ENCODE measurements around the gene ITPKC.

Gene ITPKC

DNA sequence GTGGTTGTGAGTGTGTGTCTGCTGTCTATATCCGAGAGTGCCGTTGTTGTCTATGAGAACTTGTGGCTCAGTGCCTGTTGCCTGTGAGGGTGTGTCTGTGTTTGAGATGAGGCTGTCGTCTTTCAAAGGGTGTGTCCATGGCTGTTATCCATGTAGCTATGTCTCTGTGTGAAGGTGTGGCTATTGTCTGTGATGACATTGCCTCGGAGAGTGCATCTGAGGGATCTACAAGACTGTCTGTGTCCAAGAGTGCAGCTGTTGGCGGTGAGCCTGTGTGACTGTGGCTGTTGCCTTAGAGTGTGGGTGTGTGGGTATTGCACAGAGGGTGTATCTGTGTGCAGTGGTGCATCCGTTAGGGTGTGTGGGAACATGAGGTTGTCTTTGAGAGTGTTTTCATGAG lies 31.3 kb upstream of the ITPKC start:
- ATAC-seq: no peak
- TF ChIP-seq ZNF70 (CRISPR knock-in tag; IDR thresholded peaks at IDR 0.05) (no peak), TOX (CRISPR knock-in tag; IDR thresholded peaks at IDR 0.05; ENCODE audit: borderline replicate concordance) (no peak), ISL1 (CRISPR knock-in tag; IDR thresholded peaks at IDR 0.05) (no peak)

DNA sequence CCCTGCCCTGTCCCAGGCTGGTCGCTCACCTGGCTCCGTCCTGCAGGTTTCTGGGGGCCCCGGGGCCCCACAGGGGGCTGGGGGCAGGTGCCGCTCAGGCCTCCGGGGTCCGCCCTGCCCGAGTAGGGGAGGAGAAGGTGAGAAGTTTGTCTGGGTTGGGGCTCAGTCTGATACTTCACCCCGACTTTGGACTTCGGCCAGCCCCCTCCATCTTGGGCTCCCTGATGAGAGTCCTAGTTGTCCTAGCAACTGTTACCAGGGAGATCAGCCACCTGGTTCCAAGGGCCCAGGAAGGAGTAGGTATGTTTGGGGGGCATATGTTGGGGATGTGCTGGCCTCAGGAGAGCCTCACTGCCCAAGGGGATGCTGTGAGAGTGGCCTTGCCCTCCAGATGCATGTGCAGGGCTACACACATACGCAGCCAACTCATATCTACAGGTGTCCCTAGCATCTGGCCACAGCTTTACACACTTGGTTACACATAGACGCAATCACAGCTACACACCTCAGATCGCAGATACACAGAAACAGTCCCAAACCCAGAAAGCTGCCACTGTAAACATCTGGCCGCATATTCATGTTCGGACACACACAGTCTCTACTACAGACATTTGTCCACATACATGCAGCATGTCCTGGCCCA lies 29.9 kb upstream of the ITPKC start:
- no peak for ATAC-seq
- TF ChIP-seq, protein P1, sequence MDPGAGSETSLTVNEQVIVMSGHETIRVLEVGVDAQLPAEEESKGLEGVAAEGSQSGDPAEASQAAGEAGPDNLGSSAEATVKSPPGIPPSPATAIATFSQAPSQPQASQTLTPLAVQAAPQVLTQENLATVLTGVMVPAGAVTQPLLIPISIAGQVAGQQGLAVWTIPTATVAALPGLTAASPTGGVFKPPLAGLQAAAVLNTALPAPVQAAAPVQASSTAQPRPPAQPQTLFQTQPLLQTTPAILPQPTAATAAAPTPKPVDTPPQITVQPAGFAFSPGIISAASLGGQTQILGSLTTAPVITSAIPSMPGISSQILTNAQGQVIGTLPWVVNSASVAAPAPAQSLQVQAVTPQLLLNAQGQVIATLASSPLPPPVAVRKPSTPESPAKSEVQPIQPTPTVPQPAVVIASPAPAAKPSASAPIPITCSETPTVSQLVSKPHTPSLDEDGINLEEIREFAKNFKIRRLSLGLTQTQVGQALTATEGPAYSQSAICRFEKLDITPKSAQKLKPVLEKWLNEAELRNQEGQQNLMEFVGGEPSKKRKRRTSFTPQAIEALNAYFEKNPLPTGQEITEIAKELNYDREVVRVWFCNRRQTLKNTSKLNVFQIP (CRISPR knock-in tag; IDR thresholded peaks at IDR 0.05; ENCODE audit: borderline replicate concordance, low read depth): no peak
- TF ChIP-seq ZFP3 (CRISPR knock-in tag; IDR thresholded peaks at IDR 0.05) (no peak), ARNTL (CRISPR knock-in tag; IDR thresholded peaks at IDR 0.05; ENCODE audit: borderline replicate concordance, low read depth) (no peak), TOX (CRISPR knock-in tag; IDR thresholded peaks at IDR 0.05; ENCODE audit: borderline replicate concordance) (no peak), ZFP30 (CRISPR knock-in tag; IDR thresholded peaks at IDR 0.05) (no peak), CSDC2 (CRISPR knock-in tag; IDR thresholded peaks at IDR 0.05) (no peak)
- TF ChIP-seq, protein P2, sequence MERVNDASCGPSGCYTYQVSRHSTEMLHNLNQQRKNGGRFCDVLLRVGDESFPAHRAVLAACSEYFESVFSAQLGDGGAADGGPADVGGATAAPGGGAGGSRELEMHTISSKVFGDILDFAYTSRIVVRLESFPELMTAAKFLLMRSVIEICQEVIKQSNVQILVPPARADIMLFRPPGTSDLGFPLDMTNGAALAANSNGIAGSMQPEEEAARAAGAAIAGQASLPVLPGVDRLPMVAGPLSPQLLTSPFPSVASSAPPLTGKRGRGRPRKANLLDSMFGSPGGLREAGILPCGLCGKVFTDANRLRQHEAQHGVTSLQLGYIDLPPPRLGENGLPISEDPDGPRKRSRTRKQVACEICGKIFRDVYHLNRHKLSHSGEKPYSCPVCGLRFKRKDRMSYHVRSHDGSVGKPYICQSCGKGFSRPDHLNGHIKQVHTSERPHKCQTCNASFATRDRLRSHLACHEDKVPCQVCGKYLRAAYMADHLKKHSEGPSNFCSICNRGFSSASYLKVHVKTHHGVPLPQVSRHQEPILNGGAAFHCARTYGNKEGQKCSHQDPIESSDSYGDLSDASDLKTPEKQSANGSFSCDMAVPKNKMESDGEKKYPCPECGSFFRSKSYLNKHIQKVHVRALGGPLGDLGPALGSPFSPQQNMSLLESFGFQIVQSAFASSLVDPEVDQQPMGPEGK (CRISPR knock-in tag; IDR thresholded peaks at IDR 0.05; ENCODE audit: borderline replicate concordance): no peak

DNA sequence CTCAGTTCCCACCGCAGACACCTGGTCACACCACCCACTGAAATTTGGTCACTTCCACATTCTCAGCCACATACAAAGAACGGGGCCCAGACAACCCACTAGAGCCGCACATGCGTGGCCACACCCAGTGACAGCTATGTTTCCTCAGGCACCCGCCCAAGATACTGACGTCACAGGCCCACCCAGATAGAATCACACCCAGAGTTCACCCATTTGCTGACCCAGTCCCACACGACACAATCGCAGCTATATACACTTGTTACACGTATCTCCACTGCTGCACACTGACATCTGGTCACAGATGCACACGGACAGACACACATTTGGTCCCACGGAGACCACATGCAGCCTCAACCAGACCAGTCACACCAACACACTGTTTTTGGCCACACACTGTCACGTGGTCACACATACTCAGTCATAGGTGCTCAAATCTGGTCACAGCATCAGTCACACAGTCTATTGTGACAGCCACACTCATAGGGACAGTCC lies 29.3 kb upstream of the ITPKC start:
- no peak for ATAC-seq
- TF ChIP-seq ZFP30 (CRISPR knock-in tag; IDR thresholded peaks at IDR 0.05) (no peak), ESRRG (CRISPR knock-in tag; IDR thresholded peaks at IDR 0.05) (no peak), ISL1 (CRISPR knock-in tag; IDR thresholded peaks at IDR 0.05) (no peak), ZNF565 (CRISPR knock-in tag; conservative IDR thresholded peaks at IDR 0.05; ENCODE audit: low read depth) (no peak), ZNF8 (CRISPR knock-in tag; IDR thresholded peaks at IDR 0.05) (no peak), TOX (CRISPR knock-in tag; IDR thresholded peaks at IDR 0.05; ENCODE audit: borderline replicate concordance) (no peak), CSDC2 (CRISPR knock-in tag; IDR thresholded peaks at IDR 0.05) (no peak), GLIS3 (CRISPR knock-in tag; IDR thresholded peaks at IDR 0.05) (no peak), ZFP3 (CRISPR knock-in tag; IDR thresholded peaks at IDR 0.05) (no peak), ZC3H10 (CRISPR knock-in tag; IDR thresholded peaks at IDR 0.05) (no peak), ARNTL (CRISPR knock-in tag; IDR thresholded peaks at IDR 0.05; ENCODE audit: borderline replicate concordance, low read depth) (no peak), OSR1 (CRISPR knock-in tag; IDR thresholded peaks at IDR 0.05) (no peak)
- TF ChIP-seq, protein P2 (CRISPR knock-in tag; IDR thresholded peaks at IDR 0.05; ENCODE audit: borderline replicate concordance): no peak

DNA sequence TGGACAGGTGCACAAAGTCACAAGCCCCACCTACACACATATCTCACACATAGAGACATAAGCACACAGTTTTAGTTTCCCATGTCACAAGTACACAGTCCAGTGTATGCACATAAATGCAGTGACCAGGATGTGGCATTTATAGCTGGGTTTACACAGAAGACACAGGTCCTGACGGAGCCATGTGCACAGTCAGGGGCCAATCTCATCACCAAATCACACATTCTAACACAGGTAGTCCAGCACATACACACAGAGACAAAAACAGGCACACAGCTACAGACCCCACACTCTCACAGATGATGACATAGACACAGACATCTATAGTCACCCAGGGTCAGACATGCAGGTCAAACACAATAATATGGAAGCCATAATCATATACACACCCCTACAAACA lies 28.6 kb upstream of the ITPKC start:
- TF ChIP-seq CSDC2 (CRISPR knock-in tag; IDR thresholded peaks at IDR 0.05): no peak
- TF ChIP-seq, protein P2 (CRISPR knock-in tag; IDR thresholded peaks at IDR 0.05; ENCODE audit: borderline replicate concordance): no peak
- no peak for TF ChIP-seq OSR1 (CRISPR knock-in tag; IDR thresholded peaks at IDR 0.05)
- TF ChIP-seq ESRRG (CRISPR knock-in tag; IDR thresholded peaks at IDR 0.05): no peak
- no peak for TF ChIP-seq SNAI2 (CRISPR knock-in tag; IDR thresholded peaks at IDR 0.05)
- TF ChIP-seq PPARA (CRISPR knock-in tag; IDR thresholded peaks at IDR 0.05; ENCODE audit: borderline replicate concordance): no peak
- no peak for TF ChIP-seq GLIS3 (CRISPR knock-in tag; IDR thresholded peaks at IDR 0.05)
- no peak for TF ChIP-seq ZC3H10 (CRISPR knock-in tag; IDR thresholded peaks at IDR 0.05)
- TF ChIP-seq, protein P3, sequence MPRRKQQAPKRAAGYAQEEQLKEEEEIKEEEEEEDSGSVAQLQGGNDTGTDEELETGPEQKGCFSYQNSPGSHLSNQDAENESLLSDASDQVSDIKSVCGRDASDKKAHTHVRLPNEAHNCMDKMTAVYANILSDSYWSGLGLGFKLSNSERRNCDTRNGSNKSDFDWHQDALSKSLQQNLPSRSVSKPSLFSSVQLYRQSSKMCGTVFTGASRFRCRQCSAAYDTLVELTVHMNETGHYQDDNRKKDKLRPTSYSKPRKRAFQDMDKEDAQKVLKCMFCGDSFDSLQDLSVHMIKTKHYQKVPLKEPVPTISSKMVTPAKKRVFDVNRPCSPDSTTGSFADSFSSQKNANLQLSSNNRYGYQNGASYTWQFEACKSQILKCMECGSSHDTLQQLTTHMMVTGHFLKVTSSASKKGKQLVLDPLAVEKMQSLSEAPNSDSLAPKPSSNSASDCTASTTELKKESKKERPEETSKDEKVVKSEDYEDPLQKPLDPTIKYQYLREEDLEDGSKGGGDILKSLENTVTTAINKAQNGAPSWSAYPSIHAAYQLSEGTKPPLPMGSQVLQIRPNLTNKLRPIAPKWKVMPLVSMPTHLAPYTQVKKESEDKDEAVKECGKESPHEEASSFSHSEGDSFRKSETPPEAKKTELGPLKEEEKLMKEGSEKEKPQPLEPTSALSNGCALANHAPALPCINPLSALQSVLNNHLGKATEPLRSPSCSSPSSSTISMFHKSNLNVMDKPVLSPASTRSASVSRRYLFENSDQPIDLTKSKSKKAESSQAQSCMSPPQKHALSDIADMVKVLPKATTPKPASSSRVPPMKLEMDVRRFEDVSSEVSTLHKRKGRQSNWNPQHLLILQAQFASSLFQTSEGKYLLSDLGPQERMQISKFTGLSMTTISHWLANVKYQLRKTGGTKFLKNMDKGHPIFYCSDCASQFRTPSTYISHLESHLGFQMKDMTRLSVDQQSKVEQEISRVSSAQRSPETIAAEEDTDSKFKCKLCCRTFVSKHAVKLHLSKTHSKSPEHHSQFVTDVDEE (CRISPR knock-in tag; IDR thresholded peaks at IDR 0.05): no peak
- TF ChIP-seq RARB (CRISPR knock-in tag; IDR thresholded peaks at IDR 0.05): no peak
- TF ChIP-seq ZFP30 (CRISPR knock-in tag; IDR thresholded peaks at IDR 0.05): no peak
- TF ChIP-seq BACH2 (CRISPR knock-in tag; IDR thresholded peaks at IDR 0.05; ENCODE audit: borderline replicate concordance): no peak
- no peak for TF ChIP-seq TOX (CRISPR knock-in tag; IDR thresholded peaks at IDR 0.05; ENCODE audit: borderline replicate concordance)
- TF ChIP-seq ZFP3 (CRISPR knock-in tag; IDR thresholded peaks at IDR 0.05): no peak
- no peak for TF ChIP-seq ARNTL (CRISPR knock-in tag; IDR thresholded peaks at IDR 0.05; ENCODE audit: borderline replicate concordance, low read depth)
- TF ChIP-seq ZNF565 (CRISPR knock-in tag; conservative IDR thresholded peaks at IDR 0.05; ENCODE audit: low read depth): no peak
- TF ChIP-seq, protein P1 (CRISPR knock-in tag; IDR thresholded peaks at IDR 0.05; ENCODE audit: borderline replicate concordance, low read depth): no peak
- TF ChIP-seq ZNF70 (CRISPR knock-in tag; IDR thresholded peaks at IDR 0.05): no peak
- no peak for TF ChIP-seq ZNF8 (CRISPR knock-in tag; IDR thresholded peaks at IDR 0.05)
- no peak for ATAC-seq
